HG02763 (cell line): ENCODE results near the gene SIGLEC7.

Experiments
- ATAC-seq: cut with Tn5 transposase; IDR thresholded peaks from one replicate; pipeline ENCODE4 v1.9.1; 2021; ENCODE audit warnings: mild to moderate bottlenecking, moderate library complexity; ENCODE audit not compliant: unreplicated experiment

SIGLEC7 gene

GRCh38 chr19:51116736-51117286 lies 25.3 kb upstream of the SIGLEC7 start:
- ATAC-seq: no peak

GRCh38 chr19:51119101-51119500 lies 23.0 kb upstream of the SIGLEC7 start:
- no peak for ATAC-seq

- ATAC-seq: no peak
These were observed 22.5 kb upstream of the SIGLEC7 start for GRCh38 chr19:51119611-51120010.

GRCh38 chr19:51120160-51120559 lies 21.9 kb upstream of the SIGLEC7 start:
- ATAC-seq: no peak

- ATAC-seq: no peak
These were observed 20.8 kb upstream of the SIGLEC7 start for GRCh38 chr19:51121257-51121656.

GRCh38 chr19:51122112-51122981 lies 19.8 kb upstream of the SIGLEC7 start:
- no peak for ATAC-seq

GRCh38 chr19:51123381-51123800 lies 18.7 kb upstream of the SIGLEC7 start:
- ATAC-seq: no peak

- no peak for ATAC-seq
These were observed 18.3 kb upstream of the SIGLEC7 start for GRCh38 chr19:51123802-51124201.

GRCh38 chr19:51124216-51124615 lies 17.9 kb upstream of the SIGLEC7 start:
- ATAC-seq: no peak

- ATAC-seq: no peak
These were observed 17.4 kb upstream of the SIGLEC7 start, which contains the start of gene SIGLEC9 for GRCh38 chr19:51124729-51125128. Gene SIGLEC9, plus strand, starts transcription at chr19:51124906. Its CDS starts 69 bp downstream, at chr19:51124975.

GRCh38 chr19:51125421-51126075 lies 16.6 kb upstream of the SIGLEC7 start:
- ATAC-seq: no peak

- ATAC-seq: no peak
These were observed 15.1 kb upstream of the SIGLEC7 start for GRCh38 chr19:51127032-51127431.

- ATAC-seq: no peak
These were observed 14.3 kb upstream of the SIGLEC7 start for GRCh38 chr19:51127755-51128154.

- ATAC-seq: no peak
These were observed 13.9 kb upstream of the SIGLEC7 start for GRCh38 chr19:51128227-51128626.

- no peak for ATAC-seq
These were observed 12.4 kb upstream of the SIGLEC7 start for GRCh38 chr19:51129716-51130115.

- no peak for ATAC-seq
These were observed 10.1 kb upstream of the SIGLEC7 start for GRCh38 chr19:51131780-51132680.

- ATAC-seq: no peak
These were observed 7.1 kb upstream of the SIGLEC7 start for GRCh38 chr19:51135004-51135403.

GRCh38 chr19:51135986-51136762 lies 5.9 kb upstream of the SIGLEC7 start:
- no peak for ATAC-seq

GRCh38 chr19:51136851-51137551 lies 5.1 kb upstream of the SIGLEC7 start:
- no peak for ATAC-seq
